Measurements from ENCODE around the gene TMEM63A.

- TF ChIP-seq TARDBP (IDR thresholded peaks at IDR 0.05) (no peak), FOXK2 (IDR thresholded peaks at IDR 0.05) (no peak), ELF4 (IDR thresholded peaks at IDR 0.05) (no peak), BHLHE40 (IDR thresholded peaks at IDR 0.05; ENCODE audit: borderline replicate concordance) (no peak)
Observed at GRCh38 chr1:225838793-225839192, 43.4 kb downstream of the TMEM63A start.

Measured in HEK293T (cell line).